Measurements from ENCODE around the gene MUSK.

Gene MUSK

GRCh38 chr9:110700953-110701352 lies 32.4 kb downstream of the MUSK start:
- no peak for DNase-seq

- DNase-seq: no peak
Observed at GRCh38 chr9:110703669-110704068, 35.1 kb downstream of the MUSK start.

- no peak for DNase-seq
Observed at GRCh38 chr9:110707419-110707818, 38.8 kb downstream of the MUSK start.

DNA sequence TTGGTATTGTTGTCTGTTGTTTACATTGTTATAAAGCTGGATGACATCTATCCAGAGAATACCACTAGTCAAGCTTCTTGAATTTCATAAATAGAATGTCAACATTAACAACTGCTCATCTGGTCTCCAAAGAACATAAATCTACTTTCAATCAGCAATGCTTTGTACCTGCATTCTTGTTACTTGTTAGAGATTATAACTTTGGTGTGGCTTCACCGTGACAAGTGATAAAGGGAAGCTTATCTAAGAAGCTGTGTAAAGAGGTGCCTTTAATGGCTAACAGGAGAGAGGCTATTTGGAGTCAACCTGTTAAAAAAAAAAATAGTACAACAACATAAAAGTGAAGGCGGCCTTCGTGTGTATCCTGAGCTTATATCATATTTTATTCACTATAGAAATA lies 41.8 kb downstream of the MUSK start:
- no peak for DNase-seq

DNA sequence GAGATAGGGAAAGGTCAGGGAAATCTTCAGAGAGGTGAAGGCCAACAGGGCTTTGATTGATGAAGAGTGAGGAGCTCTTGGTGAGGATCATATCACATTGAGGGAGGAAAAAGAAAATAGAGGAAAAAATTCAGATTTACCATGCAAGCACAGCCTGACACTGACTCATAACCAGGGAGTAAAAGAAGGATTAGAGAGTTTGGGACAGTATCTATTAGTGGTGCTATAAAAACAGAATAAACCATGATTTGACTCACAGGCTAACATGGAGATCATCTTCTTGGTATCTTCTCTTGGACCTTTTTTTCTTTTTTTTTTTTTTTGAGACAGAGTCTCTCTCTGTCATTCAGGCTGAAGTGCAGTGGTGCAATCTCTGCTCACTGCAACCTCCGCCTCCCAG lies 44.4 kb downstream of the MUSK start:
- no peak for DNase-seq

DNA sequence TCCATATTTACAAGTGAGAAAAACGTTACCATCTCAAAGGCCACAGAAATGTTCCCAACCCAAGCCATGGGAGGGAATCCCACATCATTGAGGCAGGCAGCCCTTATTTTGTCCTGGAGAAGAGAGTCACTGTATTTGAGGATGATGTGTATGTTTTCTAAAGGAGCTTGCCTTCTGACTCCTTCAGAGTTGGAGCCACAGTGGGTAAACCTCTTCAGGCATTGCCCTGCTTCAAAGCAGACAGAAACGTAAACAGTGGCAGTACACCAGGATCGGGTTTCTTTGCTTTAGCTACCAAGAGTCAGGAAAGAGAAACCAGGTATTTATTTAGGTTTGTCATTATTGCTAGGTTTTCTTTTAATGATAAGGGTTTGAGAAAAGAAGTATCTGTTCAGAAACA lies 45.7 kb downstream of the MUSK start:
- no peak for DNase-seq

DNA sequence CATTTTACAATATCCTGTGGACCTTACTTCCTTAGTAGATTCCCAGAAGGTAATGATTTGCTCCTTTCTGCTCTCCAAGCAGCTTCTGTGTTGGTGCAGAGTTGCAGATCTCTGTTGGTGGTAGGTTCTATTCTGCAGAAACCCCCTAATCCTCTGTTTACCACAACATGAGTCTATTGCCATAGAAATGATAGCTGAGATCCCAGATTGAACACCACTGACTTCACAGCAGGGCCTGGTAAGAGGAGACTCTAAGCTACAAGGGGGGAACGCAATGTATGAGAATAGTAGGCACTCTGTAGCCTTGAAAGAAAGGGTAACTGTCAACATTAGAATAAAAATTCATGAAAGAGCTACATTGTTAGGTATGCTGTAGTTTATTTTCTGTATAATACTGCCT lies 59.5 kb downstream of the MUSK start:
- DNase-seq: no peak

GRCh38 chr9:110729641-110730040 lies 61.0 kb downstream of the MUSK start:
- no peak for DNase-seq

DNA sequence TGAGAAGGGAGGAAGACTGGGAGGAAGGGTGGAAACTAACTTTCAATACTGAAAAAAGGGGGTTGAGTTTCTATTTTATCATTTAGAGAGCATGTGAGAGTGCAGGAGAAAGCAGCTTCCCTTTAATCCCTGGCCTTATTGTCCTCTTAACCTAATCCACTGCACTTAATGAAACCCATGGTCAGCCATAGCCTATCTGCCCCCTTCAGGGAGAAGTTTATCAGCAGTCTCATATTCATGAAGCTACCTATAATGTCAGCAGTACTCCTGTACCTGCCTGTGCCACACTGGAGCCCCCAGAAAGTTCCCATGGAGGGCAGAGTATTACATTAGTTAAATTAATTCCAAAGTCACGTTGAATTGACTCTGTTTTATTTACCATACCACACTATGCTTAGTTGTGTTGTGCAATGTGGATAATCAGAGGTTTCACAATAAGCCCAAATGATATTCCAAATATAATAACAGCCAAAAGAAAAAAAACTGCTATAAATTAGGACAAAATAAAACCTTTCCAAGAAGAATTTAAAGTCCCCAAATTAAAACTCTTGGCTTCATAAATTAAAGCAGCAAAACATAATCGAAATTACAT lies 62.9 kb downstream of the MUSK start:
- no peak for DNase-seq

DNA sequence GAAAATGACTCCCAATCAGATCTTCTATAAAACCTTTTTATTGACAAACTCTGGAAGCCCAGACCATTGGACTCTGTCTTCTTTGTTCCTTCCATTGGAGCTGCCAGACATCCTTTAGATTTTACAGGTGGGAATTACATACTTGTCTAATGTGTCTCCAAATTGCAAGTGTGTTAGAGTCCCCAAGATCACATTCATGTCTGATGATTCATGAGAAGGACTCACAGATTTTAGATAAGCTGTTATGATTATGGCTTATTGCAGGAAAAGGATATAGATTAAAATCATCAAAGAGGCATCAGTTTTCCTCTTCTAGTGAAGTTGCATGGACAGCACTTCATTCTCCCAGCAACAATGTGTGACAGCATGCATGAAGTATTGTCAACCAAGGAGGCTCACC lies 70.4 kb downstream of the MUSK start:
- DNase-seq: no peak

- DNase-seq: no peak
Observed at GRCh38 chr9:110742741-110743371, 74.3 kb downstream of the MUSK start.

GRCh38 chr9:110744715-110745384 lies 76.3 kb downstream of the MUSK start:
- DNase-seq: no peak

DNA sequence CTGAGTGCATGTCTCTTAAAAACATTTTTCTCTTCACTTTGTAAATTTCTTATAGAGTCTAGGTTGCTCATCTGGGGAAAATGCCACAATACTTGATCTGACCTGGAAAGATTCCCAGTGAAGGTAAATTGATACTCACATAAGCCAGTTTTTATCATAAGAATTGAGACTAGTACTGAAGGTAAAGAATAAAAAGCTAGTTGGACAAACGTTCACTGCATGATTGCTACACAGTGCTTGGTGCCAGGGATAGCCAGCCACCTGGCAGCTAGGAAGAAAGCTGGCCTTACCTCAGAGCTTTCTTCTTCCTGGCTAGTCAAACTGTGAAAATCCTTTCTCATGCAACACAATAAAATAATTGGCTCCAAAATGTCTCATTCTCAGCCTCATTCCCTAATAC lies 77.1 kb downstream of the MUSK start:
- DNase-seq: no peak

- no peak for DNase-seq
Observed at GRCh38 chr9:110746211-110746930, 77.8 kb downstream of the MUSK start.

DNA sequence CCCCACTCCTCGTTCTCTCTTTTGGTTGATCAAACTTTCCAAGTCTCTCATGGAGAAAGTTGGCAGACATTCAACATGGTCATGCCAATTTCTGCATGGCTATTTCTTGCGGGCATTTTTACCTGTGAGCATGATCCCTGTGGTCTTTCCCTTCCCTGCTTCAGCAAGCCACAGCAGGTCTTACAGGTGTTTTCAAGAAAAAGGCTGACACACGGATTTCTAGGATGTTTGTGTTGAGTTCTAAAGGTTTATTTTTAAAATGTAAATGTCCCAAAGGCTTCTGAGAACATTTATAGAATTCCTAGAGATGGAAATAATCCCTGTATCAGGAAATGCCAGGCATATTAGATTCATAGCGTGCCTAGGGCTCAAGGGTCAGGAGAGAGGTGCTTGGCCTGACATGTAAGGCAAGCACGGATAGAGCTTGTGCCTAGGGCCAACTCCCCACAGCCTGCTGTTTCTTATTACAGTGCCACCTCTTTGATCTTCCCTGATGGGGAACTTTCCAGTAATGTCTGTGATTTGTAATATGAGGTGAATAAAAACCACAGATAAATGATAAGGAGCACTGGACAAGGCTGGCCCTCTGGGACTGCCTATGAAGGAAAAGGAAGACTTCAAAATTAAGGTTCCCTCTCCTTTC lies 79.8 kb downstream of the MUSK start:
- no peak for DNase-seq

- no peak for DNase-seq
Observed at GRCh38 chr9:110750272-110750671, 81.7 kb downstream of the MUSK start.

GRCh38 chr9:110751971-110752370 lies 83.4 kb downstream of the MUSK start:
- DNase-seq: no peak

GRCh38 chr9:110752766-110753165 lies 84.2 kb downstream of the MUSK start:
- no peak for DNase-seq

DNA sequence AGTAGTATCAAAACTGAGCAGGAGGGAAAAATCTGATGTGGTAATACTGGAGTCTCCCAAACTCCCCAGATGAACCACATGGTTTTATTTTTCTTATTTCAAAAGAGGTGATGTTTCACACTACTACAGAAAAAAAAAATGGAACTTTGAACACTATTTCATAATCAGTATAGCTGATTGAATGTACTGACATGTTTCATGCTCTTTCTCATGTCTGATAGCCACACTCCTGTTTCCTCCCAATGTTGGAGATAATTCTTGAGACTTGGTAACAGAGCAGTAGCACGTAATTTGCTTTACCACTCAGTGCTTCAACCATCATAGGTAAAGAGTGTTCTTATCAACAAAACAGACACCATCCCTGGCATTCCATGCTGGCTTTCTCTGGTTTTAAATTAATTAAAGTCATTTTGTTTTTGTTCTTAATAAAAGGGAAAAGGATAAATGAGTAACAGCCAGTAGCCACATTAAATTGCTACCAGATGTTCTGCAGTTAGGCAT lies 85.2 kb downstream of the MUSK start:
- no peak for DNase-seq

DNA sequence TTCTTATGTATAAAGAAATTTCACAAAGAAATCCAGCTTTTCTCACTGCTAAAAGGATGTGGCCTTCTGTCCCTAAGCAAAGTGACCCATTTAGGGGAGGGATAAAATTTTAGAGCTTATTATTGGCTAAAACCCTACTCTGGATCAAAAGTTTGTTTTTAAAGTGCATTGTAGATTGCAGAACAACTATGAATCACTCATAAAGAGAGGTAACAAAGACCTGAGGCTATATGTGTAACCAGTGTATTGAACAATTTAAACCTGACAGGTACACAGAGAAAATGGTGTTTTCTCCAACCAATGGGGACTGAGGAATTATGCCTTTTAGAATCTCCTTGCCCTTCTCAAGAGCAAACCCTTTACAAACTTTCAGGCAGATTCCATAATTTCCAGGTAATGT lies 86.6 kb downstream of the MUSK start:
- DNase-seq: no peak

DNA sequence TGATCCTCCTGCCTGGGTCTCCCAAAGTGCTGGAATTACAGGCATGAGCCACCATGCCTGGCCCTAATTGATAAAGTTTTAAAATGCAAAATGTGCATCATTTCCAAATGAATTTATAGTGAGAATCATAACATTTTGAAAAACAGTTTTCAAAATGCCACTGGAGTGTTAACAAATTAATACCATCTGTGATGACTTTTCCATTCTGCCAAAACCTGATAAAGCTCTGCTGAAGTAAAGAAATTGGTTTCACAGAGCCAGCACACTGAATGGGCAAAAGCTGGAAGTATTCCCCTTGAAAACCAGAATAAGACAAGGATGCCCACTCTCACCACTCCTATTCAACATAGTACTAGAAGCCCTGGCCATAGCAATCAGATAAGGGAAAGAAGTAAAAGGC lies 89.6 kb downstream of the MUSK start:
- DNase-seq: no peak

DNA sequence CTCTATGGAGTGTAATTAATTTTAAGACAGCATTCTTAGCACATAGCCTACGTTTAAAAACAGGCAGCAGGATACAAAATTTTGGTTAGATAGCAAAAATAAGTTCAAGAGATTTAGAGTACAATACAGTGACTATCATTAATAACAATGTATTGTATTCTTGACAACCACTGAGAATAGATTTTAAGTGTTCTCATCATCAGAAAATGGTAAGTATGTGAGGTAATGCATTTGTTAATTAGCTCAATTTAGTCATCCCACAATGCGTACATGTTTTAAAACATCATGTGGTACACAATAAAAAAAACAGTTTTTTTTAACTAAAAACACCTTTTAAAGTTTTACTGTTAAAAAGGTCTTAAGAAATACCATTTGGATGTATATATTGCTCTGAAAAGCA lies 94.2 kb downstream of the MUSK start:
- no peak for DNase-seq

DNA sequence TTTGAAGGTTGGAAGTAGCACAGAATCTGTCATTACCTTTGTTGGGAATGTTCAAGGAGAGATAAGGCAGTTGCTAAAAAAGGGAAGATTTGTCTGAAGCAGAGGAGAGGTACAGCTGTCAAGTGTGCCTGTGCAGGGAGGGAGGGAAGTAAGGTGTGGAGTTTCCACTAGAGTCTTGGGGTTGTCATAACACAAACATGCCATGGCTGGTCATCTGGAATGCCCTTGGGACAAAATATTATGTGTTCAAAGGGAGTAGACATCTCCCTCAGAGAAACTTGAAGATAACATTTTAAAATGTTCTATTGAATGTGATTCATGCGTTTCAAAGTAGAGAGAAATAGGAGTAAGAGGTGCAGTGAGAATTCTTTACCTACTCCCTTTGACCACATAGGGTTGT lies 95.0 kb downstream of the MUSK start:
- DNase-seq: no peak
